Panc1 (cell line): ENCODE measurements around the gene DDX1.

Experiments used
- CTCF ChIP-seq: fragments of 450-650 bp; IDR thresholded peaks from 2 replicates; pipeline ENCODE4 v1.5.1; 2017; ENCODE audit warnings: mild to moderate bottlenecking
- POLR2AphosphoS5 ChIP-seq: IDR thresholded peaks from 2 replicates; pipeline ENCODE4 v1.6.1; 2012; ENCODE audit warnings: mild to moderate bottlenecking, low read depth, low read length, moderate library complexity

- no peak for TF ChIP-seq CTCF
- TF ChIP-seq POLR2AphosphoS5, result no peak
These were observed 38.7 kb downstream of the DDX1 start for GRCh38 chr2:15630121-15630977.
